Esophagus muscularis mucosa (tissue), 4 donors: Measurements from ENCODE around the gene RFX7. TPM values are rescaled to one million over a fixed set of nuclear protein-coding genes. Genes with fewer than 3 reads are reported as not detected.

Source experiments
- DNase-seq: peaks from one replicate; pipeline ENCODE4 v3.0.0-alpha.2; 2017; ENCODE audit errors: extremely low spot score
- H3K27ac ChIP-seq, 4 donors: fragments of 200-600 bp; sonication (generic); replicated peaks in 1 of 4; 1 replicate in 3 of 4; 2 replicates in 1 of 4; pipeline ENCODE4 v1.5.1; 2016 to 2019; ENCODE audit warnings: mild to moderate bottlenecking in 1 of 4
- H3K27me3 ChIP-seq, 4 donors: fragments of 200-600 bp; sonication (generic); one replicate each; pipeline versions ENCODE4 v1.5.1 to v1.6.0; 2016 to 2019
- H3K36me3 ChIP-seq, 4 donors: fragments of 200-600 bp; sonication (generic); one replicate each; pipeline ENCODE4 v1.5.1; 2016 to 2019
- H3K4me1 ChIP-seq, 4 donors: fragments of 200-600 bp; sonication (generic); one replicate each; pipeline ENCODE4 v1.5.1; 2016 to 2019
- H3K4me3 ChIP-seq, 4 donors: fragments of 200-600 bp; sonication (generic); 1 replicate in 2 of 4; 2 replicates in 2 of 4; pipeline ENCODE4 v1.5.1; 2016 to 2019; ENCODE audit warnings: mild to moderate bottlenecking in 4 of 4, moderate library complexity in 1 of 4
- H3K9me3 ChIP-seq, 4 donors: fragments of 200-600 bp; sonication (generic); 1 replicate in 3 of 4; 2 replicates in 1 of 4; pipeline ENCODE4 v1.5.1; 2016 to 2019
- CTCF ChIP-seq, 3 experiments: fragments of 200-600 bp in 2 of 3; fragments of 450-650 bp in 1 of 3; sonication (generic) in 2 of 3; IDR thresholded peaks; one replicate each; pipeline ENCODE4 v1.5.1; 2017 to 2019; ENCODE audit warnings: antibody characterized with exemption in 3 of 3, mild to moderate bottlenecking in 2 of 3, moderate library complexity in 1 of 3
- EP300 ChIP-seq: sonication (generic); formaldehyde crosslinking; IDR thresholded peaks from one replicate; pipeline ENCODE4 v1.6.1; 2017; ENCODE audit warnings: antibody characterized with exemption
- POLR2A ChIP-seq: fragments of 450-650 bp; IDR thresholded peaks from one replicate; pipeline ENCODE4 v1.6.1; 2017; ENCODE audit warnings: antibody characterized with exemption, moderate library complexity, mild to moderate bottlenecking, low read depth
- POLR2AphosphoS5 ChIP-seq, 2 donors: sonication (generic); formaldehyde crosslinking; IDR thresholded peaks; one replicate each; pipeline ENCODE4 v1.6.1; 2017; ENCODE audit warnings: antibody characterized with exemption in 2 of 2
- WGBS: methylation state at CpG from one replicate; pipeline ENCODE4 v1.1.5; 2018; 5-methylcytosine and 5-hydroxymethylcytosine counted together
- intact Hi-C: fragments of 100-400 bp; cut with DNase I; formaldehyde crosslinking; loops from one replicate; pipeline ENCODE4 v1.15.1; 2023
- total RNA-seq, 4 donors: library from RNA; depleted of rRNA; stranded (reverse); fragments of >200 nt; gene quantifications; one replicate each; pipeline versions ENCODE4 v1.1.0 to v1.2.1, GENCODE V29; 2016

Gene RFX7
- total RNA-seq, 4 donors from 2014 or later, result 5.4 to 8.3 (median 6.7) TPM

- H3K4me1 ChIP-seq, result no peaks in the 10 kb centered on the region
- DNase-seq, result no peak
- no peaks in the 10 kb centered on the region for H3K36me3 ChIP-seq
- intact Hi-C loops, result no loop called here
- H3K9me3 ChIP-seq, result peaks cover 0 to 7% (median 0%) of the 10 kb centered on the region in 4 donors
- H3K27ac ChIP-seq, result no peak overlapping the region
- no peak for TF ChIP-seq POLR2A
- H3K4me3 ChIP-seq, result no peak overlapping the region
- peaks cover 0 to 5% (median 0%) of the 10 kb centered on the region in 4 donors for H3K27me3 ChIP-seq
Measured at GRCh38 chr15:56254265-56254664, 10.6 kb upstream of the RFX7 start.

GRCh38 chr15:56252386-56252785, 8.7 kb upstream of the RFX7 start:
- no peaks in the 10 kb centered on the region for H3K9me3 ChIP-seq
- H3K4me1 ChIP-seq, result no peaks in the 10 kb centered on the region
- H3K27me3 ChIP-seq, result peaks cover 0 to 5% (median 0%) of the 10 kb centered on the region in 4 donors
- no peaks in the 10 kb centered on the region for H3K36me3 ChIP-seq
- 29% methylated on average over 2 of the region's 2 CpGs for WGBS
- DNase-seq, result no peak
- intact Hi-C loops, result no loop called here
- TF ChIP-seq CTCF (IDR thresholded peaks at IDR 0.05) (no peak), POLR2A (no peak), POLR2AphosphoS5 (IDR thresholded peaks at IDR 0.05) (no peak), EP300 (no peak)
- H3K4me3 ChIP-seq, result no peak overlapping the region
- no peak overlapping the region for H3K27ac ChIP-seq

GRCh38 chr15:56251315-56252095, 7.8 kb upstream of the RFX7 start:
- no peaks in the 10 kb centered on the region for H3K36me3 ChIP-seq
- 86% methylated on average over 4 of the region's 4 CpGs for WGBS
- no peaks in the 10 kb centered on the region for H3K4me1 ChIP-seq
- H3K27ac ChIP-seq, result no peak overlapping the region
- no peak overlapping the region for H3K4me3 ChIP-seq
- intact Hi-C loops, result no loop called here
- H3K27me3 ChIP-seq, result peaks cover 0 to 5% (median 0%) of the 10 kb centered on the region in 4 donors
- TF ChIP-seq POLR2A (no peak), CTCF (IDR thresholded peaks at IDR 0.05) (no peak), POLR2AphosphoS5 (IDR thresholded peaks at IDR 0.05) (no peak), EP300 (no peak)
- DNase-seq, result no peak
- H3K9me3 ChIP-seq, result no peaks in the 10 kb centered on the region

- H3K27me3 ChIP-seq, result peaks cover 0 to 5% (median 0%) of the 10 kb centered on the region in 4 donors
- DNase-seq, result no peak
- H3K4me1 ChIP-seq, result peaks cover 3 to 7% (median 5%) of the 10 kb centered on the region in 4 donors
- intact Hi-C loops, result no loop called here
- no peaks in the 10 kb centered on the region for H3K9me3 ChIP-seq
- H3K27ac ChIP-seq, result no peak overlapping the region
- no peak overlapping the region for H3K4me3 ChIP-seq
- WGBS, result 92% methylated on average over 1 of the region's 1 CpG
- no peaks in the 10 kb centered on the region for H3K36me3 ChIP-seq
- TF ChIP-seq POLR2AphosphoS5 (IDR thresholded peaks at IDR 0.05), result no peak
- no peak for TF ChIP-seq EP300
- no peak for TF ChIP-seq CTCF (IDR thresholded peaks at IDR 0.05)
- TF ChIP-seq POLR2A, result no peak
Measured at GRCh38 chr15:56250626-56251025, 6.9 kb upstream of the RFX7 start.

GRCh38 chr15:56249092-56249491, 5.4 kb upstream of the RFX7 start:
- Histone ChIP-seq H3K4me1 (peaks cover 15 to 22% (median 19%) of the 10 kb centered on the region in 4 donors), H3K27me3 (peaks cover 0 to 5% (median 0%) of the 10 kb centered on the region in 4 donors), H3K27ac (no peak overlapping the region), H3K4me3 (no peak overlapping the region), H3K36me3 (no peaks in the 10 kb centered on the region), H3K9me3 (no peaks in the 10 kb centered on the region)
- TF ChIP-seq EP300 (no peak), CTCF (IDR thresholded peaks at IDR 0.05) (no peak), POLR2AphosphoS5 (IDR thresholded peaks at IDR 0.05) (no peak)
- no peak for DNase-seq
- intact Hi-C loops, result loop anchor here (10.0 kb wide), 2 partner anchors 154 to 176 kb away; no protein-coding TSS in a partner anchor
